Dermis lymphatic vessel endothelial cell (primary cell): ENCODE results near the gene VRK2. TPM values are rescaled to one million over a fixed set of nuclear protein-coding genes. Genes with fewer than 3 reads are reported as not detected.

ENCODE experiments used
- total RNA-seq: library from RNA; depleted of rRNA; stranded (reverse); fragments of >200 nt; gene quantifications from 2 replicates; pipeline ENCODE4 v1.2.1, GENCODE V29; 2014

VRK2 gene
- 20.2 and 24.8 TPM in 2 replicates for total RNA-seq

GRCh38 chr2:58046585-58047372 is at the start of gene VRK2:
Gene VRK2, plus strand, starts transcription at chr2:58046806. Its CDS starts 2,026 bp downstream, at chr2:58048832.

Other genes starting within 250 kb of the VRK2 start
- gene FANCL, start 194.5 kb downstream of the VRK2 start, total RNA-seq = 13.3 and 18.6 TPM in 2 replicates